SK-N-SH treated with all-trans-retinoic acid at 6 μM for 48 hours (cell line): Measurements from ENCODE around the gene ACOXL.

Experiments used
- ATAC-seq: fragments of 200-7000 bp; cut with Tn5 transposase; 3 replicates; pipeline ENCODE4 v1.9.1; 2020; ENCODE audit warnings: mild to moderate bottlenecking, moderate library complexity
- ARNTL ChIP-seq: fragments of 450-650 bp; formaldehyde crosslinking; IDR thresholded peaks from 2 replicates; pipeline ENCODE4 v1.5.0; 2020; ENCODE audit warnings: low read depth, mild to moderate bottlenecking, moderate library complexity, borderline replicate concordance
- BACH2 ChIP-seq: fragments of 250-450 bp; sonication (Bioruptor Pico); IDR thresholded peaks from 2 replicates; pipeline ENCODE4 v1.9.0; 2021; ENCODE audit warnings: mild to moderate bottlenecking, borderline replicate concordance
- CREB5 ChIP-seq: fragments of 250-450 bp; sonication (Bioruptor Pico); IDR thresholded peaks from 2 replicates; pipeline ENCODE4 v1.5.1; 2020; ENCODE audit warnings: low read depth, mild to moderate bottlenecking, moderate library complexity
- CSDC2 ChIP-seq: fragments of 250-450 bp; sonication (Bioruptor Pico); IDR thresholded peaks from 2 replicates; pipeline ENCODE4 v1.5.0; 2020; ENCODE audit warnings: mild to moderate bottlenecking, moderate library complexity
- ESRRG ChIP-seq: fragments of 250-450 bp; sonication (Bioruptor Pico); IDR thresholded peaks from 2 replicates; pipeline ENCODE4 v1.6.1; 2021; ENCODE audit warnings: mild to moderate bottlenecking
- GLIS3 ChIP-seq: fragments of 250-450 bp; sonication (Bioruptor Pico); IDR thresholded peaks from 2 replicates; pipeline ENCODE4 v1.5.0; 2020; ENCODE audit warnings: mild to moderate bottlenecking, moderate library complexity
- ISL1 ChIP-seq: fragments of 250-450 bp; sonication (Bioruptor Pico); IDR thresholded peaks from 2 replicates; pipeline ENCODE4 v2.1.2; 2022; ENCODE audit warnings: mild to moderate bottlenecking, moderate library complexity
- OSR1 ChIP-seq: fragments of 250-450 bp; sonication (Bioruptor Pico); IDR thresholded peaks from 2 replicates; pipeline ENCODE4 v1.8.0; 2022; ENCODE audit warnings: moderate library complexity, mild to moderate bottlenecking, inconsistent platforms
- POU6F1 ChIP-seq: fragments of 250-450 bp; sonication (Bioruptor Pico); IDR thresholded peaks from 2 replicates; pipeline ENCODE4 v1.8.0; 2021; ENCODE audit warnings: low read depth, mild to moderate bottlenecking, moderate library complexity, borderline replicate concordance
- PPARA ChIP-seq: fragments of 250-450 bp; sonication (Bioruptor Pico); IDR thresholded peaks from 2 replicates; pipeline ENCODE4 v1.5.0; 2020; ENCODE audit warnings: mild to moderate bottlenecking, borderline replicate concordance
- RARB ChIP-seq: fragments of 250-450 bp; sonication (Bioruptor Pico); IDR thresholded peaks from 2 replicates; pipeline ENCODE4 v1.8.0; 2021; ENCODE audit warnings: mild to moderate bottlenecking, moderate library complexity
- SNAI2 ChIP-seq: fragments of 250-450 bp; sonication (Bioruptor Pico); IDR thresholded peaks from 2 replicates; pipeline ENCODE4 v1.5.0; 2020; ENCODE audit warnings: mild to moderate bottlenecking, moderate library complexity
- TCF4 ChIP-seq: fragments of 250-450 bp; sonication (Bioruptor Pico); IDR thresholded peaks from 2 replicates; pipeline ENCODE4 v1.8.0; 2021; ENCODE audit warnings: mild to moderate bottlenecking, moderate library complexity, borderline replicate concordance
- TOX ChIP-seq: fragments of 250-450 bp; sonication (Bioruptor Pico); IDR thresholded peaks from 2 replicates; pipeline ENCODE4 v1.8.0; 2021; ENCODE audit warnings: mild to moderate bottlenecking, moderate library complexity, borderline replicate concordance
- TSHZ2 ChIP-seq: fragments of 250-450 bp; sonication (Bioruptor Pico); IDR thresholded peaks from 2 replicates; pipeline ENCODE4 v1.5.0; 2020; ENCODE audit warnings: mild to moderate bottlenecking, moderate library complexity
- ZC3H10 ChIP-seq: fragments of 250-450 bp; sonication (Bioruptor Pico); IDR thresholded peaks from 2 replicates; pipeline ENCODE4 v1.5.1; 2021; ENCODE audit warnings: mild to moderate bottlenecking, moderate library complexity
- ZFP3 ChIP-seq: fragments of 250-450 bp; sonication (Bioruptor Pico); IDR thresholded peaks from 2 replicates; pipeline ENCODE4 v1.5.0; 2020; ENCODE audit warnings: mild to moderate bottlenecking, moderate library complexity
- ZFP30 ChIP-seq: fragments of 450-650 bp; formaldehyde crosslinking; IDR thresholded peaks from 2 replicates; pipeline ENCODE4 v1.5.0; 2022; ENCODE audit warnings: mild to moderate bottlenecking, moderate library complexity
- ZNF565 ChIP-seq: fragments of 450-650 bp; formaldehyde crosslinking; conservative IDR thresholded peaks from 2 replicates; pipeline ENCODE4 v1.5.0; 2020; ENCODE audit warnings: low read depth, mild to moderate bottlenecking, moderate library complexity
- ZNF70 ChIP-seq: fragments of 450-650 bp; formaldehyde crosslinking; IDR thresholded peaks from 2 replicates; pipeline ENCODE4 v1.5.0; 2020; ENCODE audit warnings: mild to moderate bottlenecking, moderate library complexity
- ZNF8 ChIP-seq: fragments of 450-650 bp; formaldehyde crosslinking; IDR thresholded peaks from 2 replicates; pipeline ENCODE4 v1.5.0; 2020; ENCODE audit warnings: mild to moderate bottlenecking, moderate library complexity
- TF ChIP-seq, protein P1 (sequence below): fragments of 250-450 bp; sonication (Bioruptor Pico); IDR thresholded peaks from 2 replicates; pipeline ENCODE4 v1.8.0; 2020; ENCODE audit warnings: mild to moderate bottlenecking, moderate library complexity, borderline replicate concordance

ACOXL gene

DNA sequence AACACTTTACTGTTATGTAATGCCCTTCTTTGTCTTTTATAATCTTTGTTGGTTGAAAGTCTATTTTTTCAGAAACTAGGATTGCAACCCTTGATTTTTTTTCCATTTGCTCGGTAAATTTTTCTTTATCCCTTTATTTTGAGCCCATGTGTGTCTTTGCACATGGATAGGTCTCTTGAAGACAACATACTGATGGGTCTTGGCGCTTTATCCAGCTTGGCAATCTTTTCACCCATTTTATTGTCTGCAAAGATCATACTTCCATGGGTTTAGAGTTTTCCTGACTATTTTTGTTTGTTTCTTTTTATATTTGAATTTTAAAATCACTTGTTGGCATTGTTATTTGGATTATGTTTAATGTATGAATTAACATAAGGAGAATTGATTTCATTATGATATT, 27.0 kb downstream of the ACOXL start:
- ATAC-seq: no peak
- no peak for TF ChIP-seq BACH2 (CRISPR knock-in tag)
- no peak for TF ChIP-seq ARNTL (CRISPR knock-in tag)
- no peak for TF ChIP-seq ZNF565
- no peak for TF ChIP-seq TOX
- TF ChIP-seq, protein P1, sequence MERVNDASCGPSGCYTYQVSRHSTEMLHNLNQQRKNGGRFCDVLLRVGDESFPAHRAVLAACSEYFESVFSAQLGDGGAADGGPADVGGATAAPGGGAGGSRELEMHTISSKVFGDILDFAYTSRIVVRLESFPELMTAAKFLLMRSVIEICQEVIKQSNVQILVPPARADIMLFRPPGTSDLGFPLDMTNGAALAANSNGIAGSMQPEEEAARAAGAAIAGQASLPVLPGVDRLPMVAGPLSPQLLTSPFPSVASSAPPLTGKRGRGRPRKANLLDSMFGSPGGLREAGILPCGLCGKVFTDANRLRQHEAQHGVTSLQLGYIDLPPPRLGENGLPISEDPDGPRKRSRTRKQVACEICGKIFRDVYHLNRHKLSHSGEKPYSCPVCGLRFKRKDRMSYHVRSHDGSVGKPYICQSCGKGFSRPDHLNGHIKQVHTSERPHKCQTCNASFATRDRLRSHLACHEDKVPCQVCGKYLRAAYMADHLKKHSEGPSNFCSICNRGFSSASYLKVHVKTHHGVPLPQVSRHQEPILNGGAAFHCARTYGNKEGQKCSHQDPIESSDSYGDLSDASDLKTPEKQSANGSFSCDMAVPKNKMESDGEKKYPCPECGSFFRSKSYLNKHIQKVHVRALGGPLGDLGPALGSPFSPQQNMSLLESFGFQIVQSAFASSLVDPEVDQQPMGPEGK (CRISPR knock-in tag): no peak
- TF ChIP-seq POU6F1 (CRISPR knock-in tag): no peak
- TF ChIP-seq ISL1 (CRISPR knock-in tag): no peak
- no peak for TF ChIP-seq OSR1 (CRISPR knock-in tag)
- no peak for TF ChIP-seq TSHZ2 (CRISPR knock-in tag)
- no peak for TF ChIP-seq RARB (CRISPR knock-in tag)
- no peak for TF ChIP-seq TCF4 (CRISPR knock-in tag)

GRCh38 chr2:110764931-110765330, 32.6 kb downstream of the ACOXL start:
- no peak for TF ChIP-seq ESRRG
- no peak for TF ChIP-seq TCF4 (CRISPR knock-in tag)
- TF ChIP-seq RARB (CRISPR knock-in tag): no peak
- TF ChIP-seq CSDC2 (CRISPR knock-in tag): no peak
- TF ChIP-seq ZFP3 (CRISPR knock-in tag): no peak
- no peak for TF ChIP-seq CREB5 (CRISPR knock-in tag)
- TF ChIP-seq BACH2 (CRISPR knock-in tag): no peak
- TF ChIP-seq ZC3H10: no peak
- no peak for TF ChIP-seq POU6F1 (CRISPR knock-in tag)
- ATAC-seq: no peak

DNA sequence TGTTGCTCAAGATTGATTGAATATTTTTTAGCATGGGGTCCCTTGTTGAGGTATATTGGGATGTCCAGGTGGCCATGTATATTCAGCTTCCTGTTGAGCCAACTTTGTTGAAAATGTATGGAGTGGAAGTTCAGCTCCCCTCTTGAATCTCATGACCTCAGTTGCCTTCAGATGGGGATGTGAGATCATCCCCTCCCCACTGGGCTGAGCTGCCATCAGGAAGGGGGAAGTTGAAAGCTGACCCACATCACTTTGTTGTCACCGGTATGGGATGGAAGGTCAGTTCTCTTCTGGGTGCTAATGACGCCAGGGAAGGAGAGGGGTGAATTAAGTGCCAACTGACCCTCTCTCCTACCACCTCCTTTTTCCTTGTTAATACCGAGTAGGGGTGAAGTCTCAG, 33.9 kb downstream of the ACOXL start:
- no peak for TF ChIP-seq ZFP30
- no peak for TF ChIP-seq ZNF70 (CRISPR knock-in tag)
- no peak for TF ChIP-seq ZNF8 (CRISPR knock-in tag)
- TF ChIP-seq POU6F1 (CRISPR knock-in tag): no peak
- no peak for TF ChIP-seq RARB (CRISPR knock-in tag)
- no peak for TF ChIP-seq PPARA (CRISPR knock-in tag)
- no peak for TF ChIP-seq SNAI2
- no peak for TF ChIP-seq ISL1 (CRISPR knock-in tag)
- TF ChIP-seq BACH2 (CRISPR knock-in tag): no peak
- no peak for TF ChIP-seq TOX
- TF ChIP-seq, protein P1 (CRISPR knock-in tag): no peak
- TF ChIP-seq TCF4 (CRISPR knock-in tag): no peak
- TF ChIP-seq ESRRG: no peak
- TF ChIP-seq ZC3H10: no peak
- no peak for TF ChIP-seq GLIS3 (CRISPR knock-in tag)
- no peak for TF ChIP-seq ZNF565
- no peak for ATAC-seq
